GM12878 (cell line): Measurements from ENCODE around the gene RAB6D. TPM values are rescaled to one million over a fixed set of nuclear protein-coding genes. Genes with fewer than 3 reads are reported as not detected.
"Not testable (repeated sequence)": the region's sequence is repeated elsewhere in the genome, so short reads cannot be mapped to it uniquely, and the experiment has no call there.

Source experiments
- ATAC-seq: fragments of 200-7000 bp; cut with Tn5 transposase; 3 replicates; pipeline ENCODE4 v1.9.1; 2020; ENCODE audit warnings: mild to moderate bottlenecking, moderate library complexity
- Bru-seq: library from RNA; stranded (reverse); fragments of 400-500 nt; gene quantifications from one replicate; lab custom pipeline; 2021; lab: Mats Ljungman, UMichigan
- BruChase-seq, 2 experiments: library from RNA; stranded (reverse); fragments of 400-500 nt; gene quantifications; one replicate each; lab custom pipeline; 2021; lab: Mats Ljungman, UMichigan
- BruUV-seq: library from RNA; stranded (reverse); fragments of 400-500 nt; replicated peaks from 2 replicates; lab custom pipeline; 2021; lab: Mats Ljungman, UMichigan
- CTCF ChIA-PET: fragments of 300-600 bp; sonication (Branson Sonifier 250); formaldehyde crosslinking; extraction: SDS; loops from one replicate; lab custom pipeline; 2021; ENCODE audit warnings: inconsistent platforms; lab: Yijun Ruan, JAX
- POLR2A ChIA-PET: fragments of 350-600 bp; formaldehyde crosslinking; extraction: SDS; loops from one replicate; lab custom pipeline; 2021; ENCODE audit warnings: inconsistent platforms; lab: Charles Lee
- RAD21 ChIA-PET: fragments of 300-600 bp; sonication (Branson Sonifier 250); formaldehyde crosslinking; loops from one replicate; lab custom pipeline; 2023; ENCODE audit warnings: antibody characterized with exemption; ENCODE audit not compliant: unreplicated experiment; lab: Charles Lee
- SMC1A ChIA-PET: fragments of 300-600 bp; sonication (Branson Sonifier 250); formaldehyde crosslinking; loops from one replicate; lab custom pipeline; 2023; ENCODE audit not compliant: unreplicated experiment, uncharacterized antibody; lab: Charles Lee
- DNase-seq: peaks from one replicate; pipeline ENCODE4 v3.0.0-alpha.2; 2011; ENCODE audit warnings: low read depth, low spot score
- FAIRE-seq: peaks from 3 replicates; lab custom pipeline; 2011; peaks lifted over from hg19 to GRCh38; lab: Jason Lieb, UNC
- H2AFZ ChIP-seq: 2 replicates; pipeline ENCODE4 v1.6.0; 2011; ENCODE audit warnings: low read depth, low read length, control low read depth; ENCODE audit not compliant: control insufficient read depth
- H3K27ac ChIP-seq: 2 replicates; pipeline ENCODE4 v1.5.1; 2011; ENCODE audit warnings: control low read depth; ENCODE audit not compliant: control insufficient read depth, insufficient read depth
- H3K27me3 ChIP-seq, 2 experiments: replicated peaks in 1 of 2; 2 replicates each; pipeline versions ENCODE4 v1.6.0 to v1.6.1; 2011; ENCODE audit warnings: low read length in 1 of 2; ENCODE audit not compliant: control insufficient read depth in 2 of 2, insufficient read depth in 2 of 2
- H3K36me3 ChIP-seq, 2 experiments: 2 replicates each; pipeline ENCODE4 v1.5.1; 2011; ENCODE audit warnings: low read length in 1 of 2; ENCODE audit not compliant: control insufficient read depth in 2 of 2, insufficient read depth in 2 of 2
- H3K4me1 ChIP-seq: 2 replicates; pipeline ENCODE4 v1.6.1; 2011; ENCODE audit warnings: mild to moderate bottlenecking, low read length, moderate library complexity, mixed read lengths; ENCODE audit not compliant: control insufficient read depth, insufficient read depth
- H3K4me2 ChIP-seq: 2 replicates; pipeline ENCODE4 v1.6.0; 2011; ENCODE audit warnings: control low read depth; ENCODE audit not compliant: control insufficient read depth, insufficient read depth
- H3K4me3 ChIP-seq: fragments of 200-600 bp; sonication (generic); 2 replicates; pipeline ENCODE4 v1.5.1; 2016
- H3K79me2 ChIP-seq: 2 replicates; pipeline ENCODE4 v1.6.0; 2011; ENCODE audit warnings: low read length; ENCODE audit not compliant: control insufficient read depth, insufficient read depth
- H3K9ac ChIP-seq: 2 replicates; pipeline ENCODE4 v1.8.0; 2011; ENCODE audit warnings: low read length, control low read depth, mixed read lengths; ENCODE audit not compliant: control insufficient read depth, insufficient read depth
- H3K9me3 ChIP-seq: replicated peaks from 3 replicates; pipeline ENCODE4 v1.5.1; 2011; ENCODE audit warnings: mild to moderate bottlenecking, low read length; ENCODE audit not compliant: control insufficient read depth, insufficient read depth
- H4K20me1 ChIP-seq: 2 replicates; pipeline ENCODE4 v1.6.0; 2011; ENCODE audit not compliant: control insufficient read depth, insufficient read depth
- GATAD2B ChIP-seq: fragments of 450-650 bp; conservative IDR thresholded peaks from 2 replicates; pipeline ENCODE4 v1.6.1; 2017; ENCODE audit warnings: low read depth, mild to moderate bottlenecking, moderate library complexity
- HDGF ChIP-seq: fragments of 450-650 bp; IDR thresholded peaks from 2 replicates; pipeline ENCODE4 v1.6.1; 2016; ENCODE audit warnings: antibody characterized with exemption
- IRF4 ChIP-seq: IDR thresholded peaks from 2 replicates; pipeline ENCODE4 v1.6.1; 2011; ENCODE audit warnings: low read depth, low read length
- MAX ChIP-seq: IDR thresholded peaks from 2 replicates; pipeline ENCODE4 v1.6.1; 2012; ENCODE audit warnings: low read depth, low read length, improper control_type of control experiment
- MTA2 ChIP-seq: fragments of 450-650 bp; IDR thresholded peaks from 2 replicates; pipeline ENCODE4 v1.6.1; 2016; ENCODE audit warnings: low read depth, mild to moderate bottlenecking, moderate library complexity
- MTA3 ChIP-seq: IDR thresholded peaks from 2 replicates; pipeline ENCODE4 v1.6.1; 2012; ENCODE audit warnings: low read length, inconsistent platforms, borderline replicate concordance
- MYB ChIP-seq: fragments of 150-350 bp; IDR thresholded peaks from 2 replicates; pipeline ENCODE4 v1.6.1; 2014; ENCODE audit warnings: mild to moderate bottlenecking, low read depth, low read length, borderline replicate concordance
- NFYB ChIP-seq: IDR thresholded peaks from 2 replicates; pipeline ENCODE4 v1.6.1; 2011; ENCODE audit warnings: low read depth, mild to moderate bottlenecking, low read length, improper control_type of control experiment, moderate library complexity; ENCODE audit not compliant: insufficient read depth
- WGBS: methylation state at CpG from one replicate; pipeline ENCODE4 v1.1.6; 2016; ENCODE audit warnings: low lambda C conversion rate; ENCODE audit not compliant: insufficient replicate concordance, insufficient coverage; ENCODE audit errors: missing lambda C conversion rate; 5-methylcytosine and 5-hydroxymethylcytosine counted together
- in situ Hi-C: fragments of 300-500 bp; cut with MboI; formaldehyde crosslinking; loops from 9 replicates; pipeline ENCODE4 v1.14.3; 2018; ENCODE audit warnings: mixed read lengths
- intact Hi-C: fragments of 100-400 bp; cut with micrococcal nuclease; formaldehyde crosslinking; loops from one replicate; pipeline ENCODE4 v1.14.2; 2022; ENCODE audit not compliant: unreplicated experiment
- long read RNA-seq, 2 experiments: library from polyadenylated mRNA; unstranded; transcript quantifications; one replicate each; pipeline ENCODE4 v2.0.0, GENCODE V29; 2019 to 2020
- polyA minus RNA-seq, 3 experiments: library from RNA; depleted of rRNA, polyadenylated mRNA; stranded (reverse); fragments of >200 nt; gene quantifications; 2 replicates each; pipeline ENCODE4 v1.2.3, GENCODE V29; 2011
- polyA plus RNA-seq, 11 experiments: library from polyadenylated mRNA; depleted of rRNA in 4 of 11; unstranded in 6 of 11; stranded (reverse) in 5 of 11; fragments of >200 nt; fragmentation: Nextera tagmentation in 4 of 11; fragmentation: Illumina TruSeq in 1 of 11; extraction: Ambion mirVana in 4 of 11; extraction: Trizol in 1 of 11; gene quantifications; 1 replicate in 1 of 11; 2 replicates in 10 of 11; pipeline versions ENCODE4 v1.2.1 to v1.2.3, GENCODE V29; 2011 to 2016; ENCODE audit warnings: inconsistent platforms in 2 of 11, missing spikeins in 2 of 11, low read depth in 1 of 11
- total RNA-seq, 4 experiments: library from RNA; depleted of rRNA in 3 of 4; stranded (reverse); fragments of >200 nt in 3 of 4; fragmentation: Illumina TruSeq in 1 of 4; extraction: Trizol in 1 of 4; gene quantifications; 2 replicates each; pipeline versions ENCODE4 v1.2.1 to v1.2.3, GENCODE V29; 2013 to 2021
- TF ChIP-seq, protein P1 (sequence below): fragments of 450-650 bp; IDR thresholded peaks from 2 replicates; pipeline ENCODE4 v1.6.1; 2017; ENCODE audit warnings: antibody characterized with exemption, mild to moderate bottlenecking, moderate library complexity

Gene RAB6D
- total RNA-seq (2013; cell fraction: nucleolus; rRNA removed) = not detected in 2 replicates
- total RNA-seq (2014; rRNA removed) = not detected in 2 replicates
- not detected in 2 replicates for total RNA-seq (2014; rRNA removed; fragmentation: Illumina TruSeq; extraction: Trizol)
- not detected in 2 replicates for total RNA-seq (2021)
- not detected for polyA plus RNA-seq (2011; ENCODE audit: low read depth)
- 0.03 and 0.04 TPM in 2 replicates for polyA plus RNA-seq (2011; rRNA removed)
- not detected in 2 replicates for polyA plus RNA-seq (2011; cell fraction: cytosol; rRNA removed)
- polyA plus RNA-seq (2011; cell fraction: nucleus; rRNA removed) = not detected in 2 replicates
- 0.07 TPM in 2 replicates for polyA plus RNA-seq (2012)
- polyA plus RNA-seq (2014; fragmentation: Illumina TruSeq; extraction: Trizol) = 0.03 TPM in 1 of 2 replicates, not detected in the other
- polyA plus RNA-seq (2014; fragmentation: Nextera tagmentation; extraction: Ambion mirVana) = not detected
- polyA plus RNA-seq (2014; rRNA removed) = not detected in 2 replicates
- polyA plus RNA-seq (2016; fragmentation: Nextera tagmentation; extraction: Ambion mirVana) = under 1 TPM; 0.08 to 0.11 TPM
- not detected in 2 replicates for polyA minus RNA-seq (2011; rRNA and poly(A)+ RNA removed)
- polyA minus RNA-seq (2011; cell fraction: cytosol; rRNA and poly(A)+ RNA removed) = not detected in 2 replicates
- not detected in 2 replicates for polyA minus RNA-seq (2011; cell fraction: nucleus; rRNA and poly(A)+ RNA removed)
- not detected for Bru-seq, nascent RNA
- BruChase-seq, experiment 1, labeled RNA remaining after a 6-hour chase = percentile 16 among the genes with signal in this experiment
- not detected for BruChase-seq, experiment 2, labeled RNA remaining after a 2-hour chase
- long read RNA-seq, experiment 1 = 0 reads
- long read RNA-seq, experiment 2 = 0 reads

DNA sequence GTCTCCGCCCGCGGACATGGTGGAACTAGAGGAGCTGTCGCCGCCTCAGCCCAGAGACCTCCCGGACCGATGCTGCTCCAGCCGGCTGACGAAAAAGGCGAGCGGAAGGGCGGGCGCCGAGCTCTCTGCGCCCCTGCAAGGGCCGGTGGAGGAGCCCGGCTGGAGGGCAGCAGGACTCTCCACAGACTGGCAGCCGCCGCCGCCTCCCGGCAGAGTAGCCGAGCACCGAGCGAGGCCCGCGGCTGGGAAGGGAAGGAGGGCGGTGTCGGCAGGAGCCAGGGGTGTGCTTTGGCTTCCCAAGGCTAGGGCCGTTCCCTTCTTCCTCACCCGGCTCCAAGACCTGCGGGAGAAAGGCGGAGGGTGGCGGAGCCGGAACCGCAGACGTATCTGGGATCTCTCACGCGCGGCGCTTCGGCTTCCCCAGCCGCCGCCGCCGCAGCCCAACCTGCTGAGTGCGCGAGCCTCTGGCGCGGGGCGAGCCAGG, at the start of gene RAB6D:
RAB6D (minus strand) TSS at position 466 of the 484 bp plus-strand sequence; CDS start at position 18, 448 bp downstream.
- H3K9me3 ChIP-seq, ATAC-seq, H3K79me2 ChIP-seq, FAIRE-seq, H4K20me1 ChIP-seq, DNase-seq, H3K27me3 ChIP-seq, CTCF ChIA-PET, in situ Hi-C loops, H2AFZ ChIP-seq, intact Hi-C loops, H3K4me3 ChIP-seq, SMC1A ChIA-PET, POLR2A ChIA-PET, H3K4me1 ChIP-seq, H3K27ac ChIP-seq, H3K36me3 ChIP-seq, RAD21 ChIA-PET, H3K4me2 ChIP-seq, BruUV-seq, H3K9ac ChIP-seq: not testable (repeated sequence)
- 57% methylated on average over 27 of the region's 50 CpGs for WGBS

- BruUV-seq = no TSS peak
- Histone ChIP-seq H3K79me2 (no peaks in the 10 kb centered on the region), H3K9ac (no peak overlapping the region), H3K4me3 (no peak overlapping the region), H3K4me1 (no peaks in the 10 kb centered on the region), H3K36me3 (no peaks in the 10 kb centered on the region), H3K4me2 (no peak overlapping the region), H3K27ac (no peak overlapping the region), H4K20me1 (no peaks in the 10 kb centered on the region), H3K27me3 (peaks cover 1 to 3% of the 10 kb centered on the region in 2 experiments; a peak in 1 of 4 replicates), H3K9me3 (no peaks in the 10 kb centered on the region), H2AFZ (peak overlapping the region; percentile 28)
- WGBS = 8% methylated on average over 7 of the region's 7 CpGs
- in situ Hi-C loops (loop anchor here (5.0 to 25.0 kb wide), 3 partner anchors 259 to 1476 kb away; no protein-coding TSS in a partner anchor), intact Hi-C loops (loop anchor here (1.0 to 5.0 kb wide), 7 partner anchors 79 to 1477 kb away; partner anchors contain the start of genes CCDC74A and MZT2A)
- ChIA-PET CTCF (interaction anchor here (0.7 to 4.5 kb wide), 15 partner anchors 10 to 1478 kb away, joined by 3 to 36 read pairs (median 4); partner anchors contain the start of genes CCDC74A and MZT2A), RAD21 (interaction anchor here (0.8 to 3.8 kb wide), 3 partner anchors 259 to 1477 kb away, joined by 3 to 39 read pairs (median 9); no protein-coding TSS in a partner anchor), POLR2A (interaction anchor here (0.5 kb wide), 1 partner anchor 511 kb away, joined by 5 read pairs; no protein-coding TSS in a partner anchor), SMC1A (interaction anchor here (0.7 to 2.2 kb wide), 5 partner anchors 79 to 1477 kb away, joined by 3 to 22 read pairs (median 3); no protein-coding TSS in a partner anchor)
- FAIRE-seq = peak; percentile 85
- peak; percentile 15 for DNase-seq
- ATAC-seq = peak; percentile 81
- TF ChIP-seq MTA3 (no peak), MYB (no peak), GATAD2B (no peak), NFYB (no peak), IRF4 (no peak), MTA2 (no peak), MAX (no peak), HDGF (no peak)
- TF ChIP-seq, protein P1, sequence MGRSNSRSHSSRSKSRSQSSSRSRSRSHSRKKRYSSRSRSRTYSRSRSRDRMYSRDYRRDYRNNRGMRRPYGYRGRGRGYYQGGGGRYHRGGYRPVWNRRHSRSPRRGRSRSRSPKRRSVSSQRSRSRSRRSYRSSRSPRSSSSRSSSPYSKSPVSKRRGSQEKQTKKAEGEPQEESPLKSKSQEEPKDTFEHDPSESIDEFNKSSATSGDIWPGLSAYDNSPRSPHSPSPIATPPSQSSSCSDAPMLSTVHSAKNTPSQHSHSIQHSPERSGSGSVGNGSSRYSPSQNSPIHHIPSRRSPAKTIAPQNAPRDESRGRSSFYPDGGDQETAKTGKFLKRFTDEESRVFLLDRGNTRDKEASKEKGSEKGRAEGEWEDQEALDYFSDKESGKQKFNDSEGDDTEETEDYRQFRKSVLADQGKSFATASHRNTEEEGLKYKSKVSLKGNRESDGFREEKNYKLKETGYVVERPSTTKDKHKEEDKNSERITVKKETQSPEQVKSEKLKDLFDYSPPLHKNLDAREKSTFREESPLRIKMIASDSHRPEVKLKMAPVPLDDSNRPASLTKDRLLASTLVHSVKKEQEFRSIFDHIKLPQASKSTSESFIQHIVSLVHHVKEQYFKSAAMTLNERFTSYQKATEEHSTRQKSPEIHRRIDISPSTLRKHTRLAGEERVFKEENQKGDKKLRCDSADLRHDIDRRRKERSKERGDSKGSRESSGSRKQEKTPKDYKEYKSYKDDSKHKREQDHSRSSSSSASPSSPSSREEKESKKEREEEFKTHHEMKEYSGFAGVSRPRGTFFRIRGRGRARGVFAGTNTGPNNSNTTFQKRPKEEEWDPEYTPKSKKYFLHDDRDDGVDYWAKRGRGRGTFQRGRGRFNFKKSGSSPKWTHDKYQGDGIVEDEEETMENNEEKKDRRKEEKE = no peak
These were observed 49.3 kb upstream of the RAB6D start for GRCh38 chr2:131413148-131413747.
